HG03280 (cell line): ENCODE results near the gene MAN1A1.

Source experiments
- ATAC-seq: cut with Tn5 transposase; IDR thresholded peaks from one replicate; pipeline ENCODE4 v1.9.1; 2021; ENCODE audit warnings: mild to moderate bottlenecking, moderate library complexity; ENCODE audit not compliant: unreplicated experiment

The MAN1A1 gene

DNA sequence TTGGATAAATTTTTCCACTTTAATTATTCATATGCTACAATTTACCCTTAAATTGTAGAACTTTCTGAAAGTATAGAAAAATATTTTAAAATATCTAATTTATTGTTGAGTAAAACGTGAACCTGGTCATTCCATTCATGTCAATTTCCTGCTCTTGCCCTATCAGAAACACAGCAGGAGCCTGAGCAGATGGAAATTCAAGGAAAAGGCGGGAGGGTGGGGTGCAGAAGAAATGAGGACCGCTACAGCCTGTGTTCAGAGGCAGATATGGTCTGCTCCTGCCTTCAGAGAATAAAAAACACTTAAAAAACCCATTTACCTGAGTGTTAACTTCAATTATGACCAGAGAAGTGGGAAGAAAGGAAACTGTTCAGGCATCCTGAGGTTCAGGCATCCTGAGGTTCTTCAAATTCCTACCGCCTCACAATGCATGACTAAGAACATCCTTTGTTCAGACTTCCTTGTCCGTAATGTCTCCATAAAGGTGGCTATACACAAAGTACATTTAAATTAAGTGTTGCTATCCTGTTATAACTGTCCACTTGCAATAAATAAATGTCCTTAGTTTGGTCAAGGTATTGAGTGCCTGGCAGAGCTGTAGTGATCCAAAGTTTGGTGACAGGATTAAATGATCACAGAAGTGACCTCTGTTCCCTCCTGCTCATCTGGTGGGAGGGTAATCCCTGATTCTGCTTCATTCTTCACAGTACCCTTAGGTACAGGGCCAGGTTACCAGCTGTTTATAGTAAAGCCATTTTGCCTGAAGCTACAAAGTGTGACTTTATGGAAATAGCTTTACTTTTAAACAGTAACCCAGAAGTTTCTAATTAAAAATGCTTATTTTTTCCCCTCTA, 109.1 kb downstream of the MAN1A1 start:
- no peak for ATAC-seq

DNA sequence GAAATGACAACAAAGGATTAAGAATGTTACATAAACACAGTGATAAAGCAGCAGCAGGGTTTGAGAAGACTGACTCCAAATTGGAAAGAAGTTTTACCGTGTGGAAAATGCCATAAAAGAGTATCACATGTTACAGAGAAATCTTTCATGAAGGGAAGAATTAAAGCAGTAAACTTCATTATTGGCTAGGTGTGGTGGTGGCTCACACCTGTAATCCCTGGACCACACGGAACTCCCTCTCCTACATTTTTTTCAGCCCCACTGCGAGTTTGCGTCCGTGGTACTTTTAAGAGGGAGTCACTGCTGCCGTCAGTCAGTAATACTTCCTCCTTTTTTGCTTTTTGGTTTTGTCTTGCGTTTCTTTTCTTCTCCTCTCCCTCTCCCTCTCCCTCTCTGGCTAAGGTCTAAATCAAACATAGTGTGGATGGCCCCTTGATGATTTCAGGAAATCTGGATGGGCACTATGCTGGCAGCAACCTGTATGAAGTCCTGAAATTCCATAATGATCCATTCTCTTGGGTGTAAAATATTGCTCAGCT, 112.3 kb downstream of the MAN1A1 start:
- ATAC-seq, result no peak

DNA sequence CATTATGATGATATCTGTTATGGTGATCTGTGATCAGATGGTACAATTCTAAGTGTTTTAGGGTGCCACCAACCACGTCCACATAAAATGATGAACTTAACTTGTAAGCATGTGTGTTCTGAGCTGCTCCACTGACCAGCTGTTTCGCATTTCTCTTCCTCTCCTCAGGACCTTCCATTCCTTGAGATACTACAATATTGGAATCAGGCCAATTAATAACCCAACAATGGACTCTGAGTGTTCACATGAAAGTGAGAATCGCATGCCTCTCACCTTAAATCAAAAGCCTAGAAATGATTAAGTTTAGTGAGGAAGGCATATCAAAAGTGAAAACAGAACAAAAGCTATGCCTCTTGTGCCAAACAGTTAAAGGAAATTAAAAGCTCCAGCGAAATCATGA, 114.6 kb downstream of the MAN1A1 start:
- no peak for ATAC-seq

DNA sequence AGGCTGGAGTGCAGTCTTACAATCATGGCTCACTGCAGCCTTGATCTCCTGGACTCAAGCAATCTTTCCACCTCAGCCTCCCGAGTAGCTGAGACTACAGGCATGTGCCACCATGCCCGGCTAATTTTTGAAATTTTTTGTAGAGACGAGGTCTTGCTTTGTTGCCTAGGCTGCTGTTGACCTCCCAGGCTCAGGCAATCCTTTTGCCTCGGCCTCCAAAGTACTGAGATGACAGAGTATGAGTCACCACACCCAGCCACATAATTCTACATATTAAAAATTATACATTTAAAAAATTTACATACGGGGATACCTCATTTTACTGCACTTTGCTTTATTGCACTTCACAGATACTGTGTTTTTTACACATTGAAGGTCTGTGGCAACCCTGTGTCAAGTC, 115.1 kb downstream of the MAN1A1 start:
- ATAC-seq, result no peak

DNA sequence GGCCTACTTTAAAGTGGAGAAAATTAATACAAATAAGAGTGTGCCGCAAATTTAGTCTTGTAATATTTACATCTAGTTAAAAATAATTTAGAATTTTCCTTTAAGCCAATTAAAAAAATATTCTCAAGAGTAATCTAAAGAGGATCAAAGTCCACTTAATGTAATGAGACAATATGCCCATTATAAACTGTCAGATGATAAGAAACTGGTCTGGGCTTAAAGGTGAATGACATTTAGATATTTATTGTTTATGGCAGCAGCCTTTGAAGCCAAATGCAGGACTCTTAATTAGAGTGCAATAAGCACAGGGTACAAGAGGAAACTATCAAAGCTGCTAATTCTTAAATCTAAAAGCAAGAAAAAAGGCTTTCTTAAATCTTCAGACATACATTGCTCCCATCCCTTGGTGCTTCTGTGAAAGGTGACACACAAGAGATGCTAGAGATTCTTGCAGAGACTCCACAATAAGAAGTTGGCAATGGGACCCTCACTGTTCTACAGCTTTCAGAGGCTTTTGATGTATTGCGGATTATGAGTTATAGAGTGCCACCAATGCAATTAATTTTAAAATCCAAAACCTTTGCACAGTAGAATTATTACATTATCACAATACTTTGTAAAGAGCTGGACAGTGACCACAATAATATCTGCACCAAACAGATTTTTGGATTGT, 116.1 kb downstream of the MAN1A1 start:
- no peak for ATAC-seq

DNA sequence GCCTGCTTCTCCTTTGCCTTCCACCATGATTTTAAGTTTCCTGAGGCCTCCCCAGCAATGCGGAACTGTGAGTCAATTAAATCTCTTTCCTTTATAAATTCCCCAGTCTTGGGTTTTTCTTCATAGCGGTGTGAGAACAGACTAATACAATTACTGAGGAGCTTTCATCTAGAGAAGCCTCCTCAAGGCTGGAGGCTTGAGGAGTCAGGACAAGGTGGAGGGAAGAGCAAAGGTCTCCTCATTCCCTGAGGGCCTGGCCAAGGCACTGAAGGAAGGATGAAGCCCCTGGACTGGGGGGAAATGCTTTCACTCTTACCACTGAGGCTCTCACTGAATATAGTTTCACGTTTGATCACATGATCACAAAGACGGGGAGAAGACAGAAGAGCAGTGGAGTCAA, 118.2 kb downstream of the MAN1A1 start:
- no peak for ATAC-seq

DNA sequence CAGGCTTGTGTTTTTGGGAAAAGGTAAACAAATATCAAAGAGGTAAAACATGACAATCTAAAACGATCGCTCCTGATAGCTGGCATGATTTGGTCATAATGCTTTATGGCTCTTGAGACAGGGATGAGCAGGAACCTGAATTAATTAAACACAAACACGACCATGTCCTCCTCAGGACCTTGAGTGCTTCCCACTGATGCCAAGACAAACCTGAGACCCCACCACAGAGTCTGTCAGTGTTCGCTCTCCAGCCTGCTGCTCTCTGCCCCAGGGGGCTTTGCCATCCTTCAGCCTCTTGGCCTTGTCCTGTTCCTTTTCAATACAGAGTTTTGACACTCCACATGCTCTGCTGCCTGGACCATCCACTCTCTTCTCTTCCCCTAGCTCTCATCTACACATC, 119.4 kb downstream of the MAN1A1 start:
- ATAC-seq, result no peak

DNA sequence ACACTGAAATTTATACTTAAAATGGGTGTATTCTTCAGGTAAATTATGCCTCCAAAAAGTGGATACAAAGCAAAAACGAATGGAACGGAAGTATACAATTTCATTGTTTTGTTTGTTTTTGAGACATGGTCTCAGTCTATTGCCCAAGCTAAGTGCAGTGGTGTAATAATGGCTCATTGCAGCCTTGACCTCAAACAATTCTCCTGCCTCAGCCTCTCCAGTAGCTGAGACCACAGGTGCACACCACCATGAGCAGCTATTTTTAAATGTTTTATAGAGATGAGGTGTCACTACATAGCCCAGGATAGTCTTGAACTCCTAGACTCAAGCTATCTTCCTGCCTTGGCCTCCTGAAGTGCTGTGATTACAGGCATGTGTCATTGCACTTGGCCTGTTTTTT, 122.2 kb downstream of the MAN1A1 start:
- no peak for ATAC-seq

DNA sequence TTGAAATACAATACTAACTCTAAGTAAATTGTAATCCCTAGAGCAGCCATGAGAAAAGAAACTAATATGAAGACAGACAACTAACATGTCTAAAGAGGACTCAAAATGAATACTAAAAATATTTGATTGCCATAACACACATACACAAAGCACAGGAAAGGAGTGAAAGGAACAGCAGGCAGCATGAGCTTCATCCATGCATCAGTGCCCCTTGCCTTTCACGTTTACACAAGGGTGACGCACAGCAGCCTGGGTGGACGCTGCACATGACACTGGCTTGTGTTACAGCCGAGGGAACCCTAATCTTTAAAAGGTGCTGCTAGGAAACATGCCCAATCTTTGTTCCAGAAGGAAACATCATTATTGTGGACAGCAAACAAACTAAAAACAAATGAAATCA, 123.5 kb downstream of the MAN1A1 start:
- ATAC-seq, result no peak

DNA sequence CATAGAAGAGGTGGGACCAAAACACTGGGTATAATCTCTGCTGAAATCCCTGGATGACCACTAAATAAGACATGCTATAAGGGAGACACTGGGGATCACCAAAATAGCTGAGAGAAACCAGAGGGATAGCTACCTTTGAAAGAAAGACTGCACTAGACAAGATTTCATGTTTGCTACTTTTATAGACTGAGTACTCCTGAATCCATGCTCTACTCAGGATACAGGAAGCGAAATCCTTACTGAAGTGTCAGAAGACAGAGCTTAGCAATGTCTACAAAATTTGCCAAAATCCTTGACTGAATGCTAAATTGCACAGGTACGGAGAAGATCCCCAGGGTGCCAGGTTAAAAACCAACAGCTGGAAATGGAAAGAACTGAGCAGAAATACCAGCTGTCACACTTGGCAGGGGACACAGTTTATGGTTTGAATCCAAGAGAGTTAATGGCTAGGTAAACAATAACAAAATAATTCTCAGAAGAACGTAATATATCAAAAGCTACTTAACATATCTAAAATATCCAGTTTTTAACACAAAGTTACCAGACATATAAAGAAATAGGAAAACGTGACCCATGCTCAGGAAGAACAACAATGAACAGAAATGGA, 125.4 kb downstream of the MAN1A1 start:
- ATAC-seq, result no peak

DNA sequence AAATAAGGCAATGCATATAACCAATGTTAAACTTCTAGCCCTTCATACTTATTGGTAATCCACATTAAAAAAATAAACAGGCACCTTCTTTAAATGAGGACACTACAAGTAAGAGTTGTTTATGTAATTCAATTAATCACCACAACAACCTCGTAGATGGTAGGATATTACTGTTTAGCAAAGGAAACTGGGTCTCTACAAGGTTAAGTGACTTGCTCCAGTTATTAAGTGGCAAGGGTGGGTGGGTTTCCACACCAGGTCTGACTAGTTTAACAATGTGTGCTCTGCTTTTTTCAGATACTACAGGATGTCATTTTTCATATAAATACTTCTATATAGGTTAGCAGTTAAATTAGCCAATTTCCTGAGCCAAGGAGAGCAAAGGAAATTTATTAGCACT, 129.1 kb downstream of the MAN1A1 start:
- no peak for ATAC-seq

DNA sequence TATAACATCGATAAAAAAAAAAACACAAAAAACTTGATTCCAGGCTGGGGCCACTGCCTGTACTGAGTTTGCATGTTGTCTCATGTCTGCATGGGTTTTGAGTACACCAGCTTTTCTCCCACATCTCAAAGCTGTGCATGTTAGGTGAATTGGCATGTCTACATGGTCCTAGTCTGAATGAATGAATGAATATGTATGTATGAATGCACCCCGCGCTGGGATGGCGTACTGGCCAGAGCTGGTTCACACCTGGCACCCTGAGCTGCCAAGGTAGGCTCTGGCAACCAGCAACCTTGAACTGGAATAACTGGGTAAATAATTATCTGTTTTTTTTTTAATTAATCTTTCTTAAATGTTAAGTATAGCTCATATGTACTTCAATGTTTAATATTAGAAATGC, 131.0 kb downstream of the MAN1A1 start:
- ATAC-seq, result no peak

DNA sequence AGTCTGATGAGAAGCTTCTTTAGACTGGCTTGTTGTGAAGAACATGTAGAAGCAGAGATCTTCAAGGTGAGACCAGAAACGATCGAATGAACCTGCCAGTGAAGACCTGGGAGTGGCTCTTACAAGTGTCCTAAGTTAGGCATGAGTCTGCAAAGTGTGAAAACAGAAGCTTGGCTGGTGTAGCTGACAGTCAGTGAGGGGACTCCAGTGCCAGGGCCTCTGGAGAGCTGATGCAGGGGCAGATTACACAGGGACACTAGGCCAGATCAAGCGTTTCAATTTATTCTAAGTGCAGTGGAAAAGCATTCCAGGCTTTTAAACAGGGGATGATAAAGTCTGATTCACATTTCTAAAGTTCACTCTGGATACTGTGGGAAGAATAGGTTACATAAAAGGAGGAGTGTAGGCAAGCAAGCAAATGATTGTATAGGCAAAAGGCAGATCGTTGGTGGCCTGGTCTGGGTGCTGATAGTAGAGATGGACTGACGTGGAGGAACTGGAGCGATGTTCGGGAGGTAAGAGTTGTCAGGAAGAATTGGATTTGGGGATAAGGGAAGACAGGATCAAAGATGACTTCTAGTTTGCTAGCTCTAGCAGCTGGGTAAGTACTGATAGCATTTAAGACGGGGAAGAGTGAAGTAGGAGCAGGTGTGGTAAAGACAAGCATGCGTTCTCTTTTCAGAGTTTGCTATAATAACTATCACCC, 133.5 kb downstream of the MAN1A1 start:
- no peak for ATAC-seq

DNA sequence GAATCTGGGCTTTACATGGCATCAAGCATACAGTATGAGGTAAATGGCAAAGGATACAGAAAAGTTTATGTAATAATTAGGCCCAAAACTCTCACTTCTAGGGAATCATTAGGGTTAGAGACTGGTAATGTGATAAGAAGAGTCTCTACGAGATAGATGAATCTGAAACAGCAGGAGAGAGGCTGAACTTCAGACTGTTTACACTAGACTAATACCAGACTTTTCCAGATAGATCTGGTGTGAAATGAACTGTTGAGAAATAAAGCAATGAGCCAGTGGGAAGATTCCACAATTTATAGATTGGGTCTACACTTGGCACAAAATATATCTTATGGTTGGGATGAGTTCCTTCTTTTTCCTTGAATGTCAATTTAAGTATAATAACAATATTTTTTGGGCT, 134.3 kb downstream of the MAN1A1 start:
- ATAC-seq, result no peak

DNA sequence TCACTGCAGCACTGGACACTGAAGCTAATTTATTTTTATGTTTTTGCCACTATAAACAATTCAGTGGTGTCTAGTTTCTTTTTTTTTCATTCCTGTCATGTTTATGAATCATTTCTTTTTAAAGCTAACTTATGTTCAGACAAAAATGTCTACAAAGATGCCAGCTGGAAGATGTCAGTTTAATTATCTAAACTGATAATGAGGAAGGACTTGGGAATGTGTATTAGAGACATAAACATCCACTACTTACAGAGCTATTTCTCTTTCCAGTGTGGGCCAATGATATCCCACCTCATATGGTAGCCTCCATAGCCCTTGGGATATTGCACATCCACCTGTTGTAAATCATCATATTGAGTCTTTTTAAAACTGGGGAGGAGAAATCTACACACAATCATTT, 139.0 kb downstream of the MAN1A1 start:
- ATAC-seq, result no peak

DNA sequence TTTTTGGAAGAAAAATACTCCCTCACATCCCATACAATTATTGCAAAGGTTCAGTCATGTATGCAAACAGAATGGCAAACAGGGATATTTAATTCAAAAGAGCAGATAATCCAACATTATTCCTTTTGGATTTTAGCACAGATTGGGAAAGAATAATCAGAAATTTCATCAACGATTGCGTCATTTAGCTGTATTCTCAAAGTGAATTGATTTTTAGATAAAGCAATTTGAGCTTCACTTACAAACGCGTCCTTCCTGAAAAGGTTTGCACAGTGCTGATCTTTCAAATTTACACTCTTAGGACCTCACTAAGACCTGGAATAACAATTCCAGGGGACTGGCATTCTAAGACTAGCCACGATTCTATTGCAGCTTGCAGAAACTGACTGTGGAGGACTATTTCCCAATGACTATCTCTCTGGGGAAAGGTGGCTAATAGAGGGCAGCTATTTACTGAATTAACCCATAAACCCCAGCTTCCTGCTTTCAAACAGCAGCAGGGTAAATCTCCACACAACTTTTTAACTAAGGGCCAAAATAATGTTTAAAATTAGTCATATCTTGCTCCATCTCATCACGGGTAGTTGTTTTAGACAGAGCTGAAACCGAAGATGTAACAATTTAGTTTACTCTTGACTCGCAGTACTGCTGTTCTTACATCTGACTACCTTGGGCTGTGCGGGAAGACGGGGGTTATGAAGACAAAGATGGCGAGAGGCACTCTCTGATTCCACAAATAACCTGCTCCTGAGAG, 139.9 kb downstream of the MAN1A1 start:
- peak; percentile 61 for ATAC-seq

DNA sequence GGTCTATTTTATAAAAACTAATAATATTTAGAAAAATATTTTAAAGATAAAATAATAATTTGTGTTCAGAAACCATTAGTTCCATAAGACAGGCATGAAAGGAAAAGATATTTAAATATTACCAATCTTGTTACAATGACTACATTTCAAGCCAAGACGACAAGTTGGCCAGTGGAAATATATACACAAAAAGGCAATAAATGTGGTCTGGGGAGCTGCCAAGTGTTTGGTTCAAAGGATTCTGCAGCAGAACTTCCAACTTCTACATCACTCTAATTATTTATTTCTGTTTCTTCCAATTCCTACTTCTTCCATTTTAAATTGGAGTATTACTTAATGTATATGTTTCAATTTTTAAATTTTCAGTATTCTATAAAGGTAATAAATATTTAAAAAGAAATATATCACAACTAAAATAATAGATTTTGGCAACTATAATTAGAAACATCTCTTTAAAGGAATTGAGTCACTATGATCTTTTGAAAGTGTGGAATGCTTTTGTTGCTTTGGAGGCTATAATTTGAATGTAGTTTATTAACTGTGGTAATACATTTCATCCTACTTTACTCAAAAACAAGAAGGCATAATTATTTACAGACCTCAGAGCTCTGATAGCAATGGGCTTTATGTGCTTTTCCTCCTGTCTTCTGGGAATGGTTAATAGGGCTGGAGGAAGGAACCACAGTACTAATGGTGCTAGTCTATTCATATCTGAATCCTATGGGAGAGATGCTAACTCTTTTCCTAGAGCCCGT, 141.4 kb downstream of the MAN1A1 start:
- ATAC-seq, result no peak

DNA sequence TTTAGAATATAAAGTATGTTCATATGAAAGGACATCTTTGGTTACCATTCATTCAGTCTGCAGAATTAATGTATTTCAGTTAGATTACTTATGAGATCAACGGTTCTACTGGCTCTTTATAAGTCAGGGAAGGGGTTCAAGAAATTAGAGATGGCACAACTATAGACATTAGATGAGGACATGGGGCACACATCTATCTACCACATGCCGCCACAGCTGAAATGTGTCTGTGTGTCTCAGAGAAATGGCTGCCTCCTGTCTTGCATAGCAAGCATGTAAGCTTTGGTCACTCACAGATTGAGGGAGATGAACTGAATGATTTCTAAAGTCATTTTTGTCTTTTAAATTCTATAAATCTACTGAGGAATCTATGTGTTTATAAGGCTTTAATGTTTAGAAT, 142.2 kb downstream of the MAN1A1 start:
- no peak for ATAC-seq

DNA sequence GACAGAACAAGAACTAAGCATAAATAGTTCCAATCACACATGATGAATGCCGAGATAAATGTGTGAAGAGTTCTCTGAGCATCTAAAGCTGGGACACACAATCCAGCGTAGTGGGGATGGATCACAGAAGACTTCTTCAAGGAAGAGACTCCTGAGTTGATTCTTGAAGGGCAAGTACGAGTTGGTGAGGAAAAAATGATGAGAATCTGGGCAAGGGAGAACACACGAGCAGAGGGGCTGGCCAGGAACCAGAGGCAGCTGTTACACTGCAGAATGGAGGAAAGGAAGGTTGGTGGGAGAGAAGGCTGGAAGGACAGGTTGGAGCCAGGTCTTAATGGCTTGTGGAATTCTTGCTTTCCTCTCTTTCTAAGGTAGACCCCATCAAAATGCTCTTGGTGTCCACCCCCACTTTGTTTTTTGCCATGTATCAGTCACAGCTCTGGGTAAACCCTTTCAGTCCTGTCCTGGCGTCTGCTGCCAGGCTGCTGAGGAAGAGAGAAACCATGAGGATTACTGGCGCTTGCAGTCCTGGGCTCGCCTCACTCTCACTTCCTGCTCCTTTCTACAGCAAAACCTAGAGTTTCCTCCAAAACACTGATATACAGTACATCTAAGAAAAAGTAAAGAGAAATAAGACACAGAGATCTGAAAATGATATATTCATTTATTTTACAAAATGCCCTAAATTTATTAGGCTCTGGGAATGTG, 143.5 kb downstream of the MAN1A1 start:
- peak; percentile 66 for ATAC-seq
